Vagina (tissue), 2 donors: ENCODE measurements around the gene POR.

ENCODE experiments used
- CTCF ChIP-seq, 3 experiments: fragments of 450-650 bp in 2 of 3; fragments of 200-600 bp in 1 of 3; sonication (generic) in 1 of 3; IDR thresholded peaks; one replicate each; pipeline ENCODE4 v1.5.1; 2017 to 2019; ENCODE audit warnings: antibody characterized with exemption in 3 of 3, mild to moderate bottlenecking in 2 of 3, moderate library complexity in 2 of 3
- POLR2AphosphoS5 ChIP-seq, 2 donors: sonication (generic); formaldehyde crosslinking; IDR thresholded peaks; one replicate each; pipeline ENCODE4 v1.9.0; 2017; ENCODE audit warnings: antibody characterized with exemption in 2 of 2, mild to moderate bottlenecking in 2 of 2, low read depth in 1 of 2; ENCODE audit not compliant: insufficient read depth in 1 of 2

DNA sequence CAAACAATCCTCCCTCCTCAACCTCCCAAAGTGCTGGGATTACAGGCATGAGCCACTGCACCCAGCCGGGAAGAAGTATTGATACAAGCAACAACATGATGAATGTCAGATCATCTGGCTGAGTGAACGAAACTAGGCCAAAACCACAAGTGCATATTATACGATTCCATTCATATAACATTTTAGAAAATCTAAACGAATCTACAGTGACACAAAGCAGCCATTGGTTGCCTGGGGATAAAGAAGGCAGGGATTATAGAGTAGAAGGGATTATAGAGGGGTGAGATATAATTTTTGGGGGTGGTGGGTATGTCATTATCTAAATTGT, 47.6 kb upstream of the POR start:
- TF ChIP-seq CTCF (IDR thresholded peaks at IDR 0.05) (no peak), POLR2AphosphoS5 (IDR thresholded peaks at IDR 0.05; ENCODE audit: insufficient read depth in 1 of 2, low read depth in 1 of 2) (no peak)
